ENCODE results near the gene FGD3.

FGD3 gene

GRCh38 chr9:93032545-93032944 lies 85.2 kb downstream of the FGD3 start:
- no peak for DNase-seq

GRCh38 chr9:93033531-93033930 lies 86.2 kb downstream of the FGD3 start:
- no peak for DNase-seq

DNA sequence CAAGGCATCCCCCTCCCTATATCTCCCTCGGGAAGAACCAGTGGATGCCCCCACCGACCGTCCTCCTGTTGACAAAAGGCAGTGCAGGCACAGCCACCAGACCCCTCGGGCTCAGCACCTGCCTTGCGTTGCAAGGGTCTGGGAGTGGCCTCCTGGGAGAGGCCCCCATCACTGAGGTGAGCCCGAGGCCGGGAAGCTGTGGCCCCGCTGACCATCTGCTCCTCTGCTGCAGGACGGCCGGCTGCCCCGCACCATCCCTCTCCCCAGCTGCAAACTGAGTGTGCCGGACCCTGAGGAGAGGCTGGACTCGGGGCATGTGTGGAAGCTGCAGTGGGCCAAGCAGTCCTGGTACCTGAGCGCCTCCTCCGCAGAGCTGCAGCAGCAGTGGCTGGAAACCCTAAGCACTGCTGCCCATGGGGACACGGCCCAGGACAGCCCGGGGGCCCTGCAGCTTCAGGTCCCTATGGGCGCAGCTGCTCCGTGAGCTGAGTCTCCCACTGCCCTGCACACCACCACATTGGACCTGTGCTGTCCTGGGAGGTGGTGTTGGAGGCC lies 87.9 kb downstream of the FGD3 start:
- no peak for DNase-seq

GRCh38 chr9:93035821-93036351 lies 88.6 kb downstream of the FGD3 start:
- no peak for DNase-seq

DNA sequence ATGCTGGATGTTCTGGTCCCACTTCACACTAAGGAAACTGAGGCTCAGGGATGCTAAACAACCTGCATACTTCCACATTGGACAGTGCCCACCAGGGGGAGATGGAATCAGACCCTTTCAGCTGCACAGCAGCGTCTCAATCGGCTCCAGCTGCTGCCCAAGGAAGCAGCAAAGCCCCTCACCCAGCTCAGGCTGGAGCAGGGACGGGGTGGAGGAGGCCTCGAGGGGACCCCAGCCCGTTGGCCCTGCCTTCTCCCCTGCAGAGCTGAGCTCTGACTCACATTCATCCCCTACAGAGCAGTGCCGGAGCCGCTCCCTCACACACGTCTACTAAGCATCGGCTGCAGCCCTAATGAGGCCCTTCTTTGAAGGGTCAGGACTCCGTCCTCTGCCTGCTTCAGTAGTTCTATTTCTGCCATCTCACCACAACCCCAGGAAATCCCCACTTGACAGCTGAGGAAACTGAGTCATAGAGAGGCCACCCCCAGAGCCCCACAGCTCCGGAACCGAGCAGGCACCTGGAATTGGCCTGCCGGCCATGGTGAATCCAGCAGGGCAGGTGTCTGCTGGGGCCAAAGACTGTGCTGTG lies 89.7 kb downstream of the FGD3 start:
- no peak for DNase-seq

DNA sequence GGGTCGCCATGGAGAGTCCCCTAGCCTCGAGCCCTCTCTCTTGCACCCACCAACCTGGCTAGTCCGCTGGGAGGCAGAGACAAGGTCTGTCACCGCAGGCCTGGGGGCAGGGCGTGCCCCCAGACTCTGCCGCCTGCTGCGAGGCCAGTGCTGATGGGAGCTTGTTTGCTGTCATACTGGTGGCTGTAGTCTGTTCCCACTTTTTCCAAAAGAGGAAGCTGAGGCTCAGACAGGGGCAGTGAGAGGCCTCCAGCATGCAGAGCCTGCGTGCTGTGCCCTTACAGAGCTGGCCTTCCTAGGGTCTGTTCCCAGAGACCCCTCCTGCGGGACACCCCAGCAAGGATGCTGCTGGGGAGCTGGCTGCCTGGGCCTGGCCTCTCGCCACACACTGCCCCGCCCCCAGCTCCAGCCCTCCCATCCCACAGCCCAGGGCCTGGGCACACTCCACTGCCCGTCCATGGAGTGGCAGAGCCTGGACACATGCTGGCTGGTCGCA lies 90.2 kb downstream of the FGD3 start:
- no peak for DNase-seq

- DNase-seq, result no peak
Measured at GRCh38 chr9:93038918-93039317, 91.6 kb downstream of the FGD3 start.

DNA sequence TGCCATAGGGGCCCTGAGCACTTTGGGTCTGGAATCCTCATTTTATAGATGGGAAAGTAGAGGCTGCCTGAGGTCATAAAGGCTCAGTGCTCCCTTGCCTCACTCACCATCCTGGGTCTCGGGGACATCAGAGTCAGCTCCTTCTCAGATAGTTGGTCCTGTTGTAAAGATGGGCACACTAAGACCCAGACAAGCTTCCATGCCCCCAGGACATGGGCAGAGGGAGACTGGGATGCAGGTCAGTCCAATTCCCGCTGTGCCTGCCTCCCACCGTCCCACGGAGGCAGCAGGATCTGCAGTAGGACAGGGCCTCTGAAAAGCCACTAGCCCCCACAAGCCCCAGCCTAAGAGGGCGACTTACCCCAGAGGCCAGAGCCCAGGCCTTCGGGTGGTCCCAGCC lies 92.1 kb downstream of the FGD3 start:
- no peak for DNase-seq

DNA sequence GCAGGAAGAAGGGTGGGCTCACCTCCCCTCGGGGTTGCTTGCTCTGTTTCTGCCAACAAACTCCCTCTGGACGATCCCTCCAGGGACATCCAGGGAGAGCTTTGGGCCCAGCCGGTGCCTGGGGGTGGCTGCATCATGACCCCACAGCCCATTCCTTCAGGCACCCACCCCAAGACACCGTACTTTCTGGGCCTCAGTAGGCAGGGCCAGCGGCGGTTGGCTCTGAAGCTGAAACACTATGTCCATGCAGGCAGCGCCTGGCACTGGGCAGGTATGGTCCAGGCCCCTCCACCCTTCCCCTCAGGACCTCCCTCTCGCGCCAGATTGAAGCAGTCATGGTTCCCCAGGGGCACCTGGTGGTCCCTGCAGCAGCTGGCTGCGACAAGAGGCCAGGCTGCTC lies 92.7 kb downstream of the FGD3 start:
- no peak for DNase-seq

DNA sequence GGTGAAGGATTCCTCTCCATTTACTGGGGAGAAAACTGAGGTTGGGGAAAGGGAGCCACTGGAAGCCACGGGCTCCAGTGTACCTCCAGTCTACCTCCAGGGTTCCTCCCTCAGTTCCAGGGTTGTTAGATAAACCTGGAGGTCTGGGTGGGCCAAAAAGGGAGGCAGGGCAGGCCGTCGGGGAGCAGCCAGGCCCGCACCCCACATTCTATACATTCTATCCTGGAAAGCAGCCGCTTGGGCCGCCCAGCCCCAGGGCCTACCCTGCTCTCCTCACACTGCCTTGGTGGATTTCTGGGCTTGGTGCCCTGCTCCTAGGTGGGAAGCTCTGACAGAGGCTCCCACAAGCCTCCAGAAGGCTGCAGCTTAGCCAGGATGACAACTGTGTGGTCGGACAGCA lies 93.1 kb downstream of the FGD3 start:
- DNase-seq, result no peak

DNA sequence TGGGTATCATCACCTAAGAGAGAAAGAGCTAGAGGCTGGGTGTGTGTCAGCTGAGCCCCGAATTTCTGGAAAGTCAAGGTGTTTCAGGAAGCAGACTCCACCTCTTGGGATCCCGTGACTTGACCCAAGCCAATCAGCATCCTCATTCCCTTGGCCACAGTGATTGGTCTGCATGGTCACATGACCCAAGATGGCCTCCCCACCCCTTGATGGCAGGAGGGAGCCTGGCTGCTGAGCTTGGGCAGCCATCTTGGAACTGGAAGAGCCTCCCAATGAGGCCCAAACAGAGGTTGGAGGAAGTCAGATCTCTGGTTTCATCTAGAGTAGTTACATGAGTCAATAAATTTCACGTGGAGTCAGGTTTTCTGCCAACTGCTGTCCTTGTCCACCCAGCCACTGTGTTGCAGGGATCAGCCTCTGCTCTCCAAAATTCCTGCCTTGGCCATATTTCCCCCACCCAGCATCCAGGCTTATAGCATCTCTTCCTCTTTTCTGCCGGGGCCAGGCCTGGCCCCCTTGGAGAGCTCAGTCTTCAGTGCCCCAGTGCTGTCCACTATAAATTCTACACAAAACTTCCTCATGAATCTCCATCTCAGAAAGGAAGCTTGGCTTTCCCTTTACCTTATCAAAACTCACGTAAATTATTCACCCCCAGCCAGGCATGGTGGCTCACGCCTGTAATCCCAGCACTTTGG lies 93.9 kb downstream of the FGD3 start:
- DNase-seq, result no peak

- DNase-seq, result no peak
Measured at GRCh38 chr9:93043122-93043521, 95.8 kb downstream of the FGD3 start.

- DNase-seq, result no peak
Measured at GRCh38 chr9:93045521-93045920, 98.2 kb downstream of the FGD3 start.

DNA sequence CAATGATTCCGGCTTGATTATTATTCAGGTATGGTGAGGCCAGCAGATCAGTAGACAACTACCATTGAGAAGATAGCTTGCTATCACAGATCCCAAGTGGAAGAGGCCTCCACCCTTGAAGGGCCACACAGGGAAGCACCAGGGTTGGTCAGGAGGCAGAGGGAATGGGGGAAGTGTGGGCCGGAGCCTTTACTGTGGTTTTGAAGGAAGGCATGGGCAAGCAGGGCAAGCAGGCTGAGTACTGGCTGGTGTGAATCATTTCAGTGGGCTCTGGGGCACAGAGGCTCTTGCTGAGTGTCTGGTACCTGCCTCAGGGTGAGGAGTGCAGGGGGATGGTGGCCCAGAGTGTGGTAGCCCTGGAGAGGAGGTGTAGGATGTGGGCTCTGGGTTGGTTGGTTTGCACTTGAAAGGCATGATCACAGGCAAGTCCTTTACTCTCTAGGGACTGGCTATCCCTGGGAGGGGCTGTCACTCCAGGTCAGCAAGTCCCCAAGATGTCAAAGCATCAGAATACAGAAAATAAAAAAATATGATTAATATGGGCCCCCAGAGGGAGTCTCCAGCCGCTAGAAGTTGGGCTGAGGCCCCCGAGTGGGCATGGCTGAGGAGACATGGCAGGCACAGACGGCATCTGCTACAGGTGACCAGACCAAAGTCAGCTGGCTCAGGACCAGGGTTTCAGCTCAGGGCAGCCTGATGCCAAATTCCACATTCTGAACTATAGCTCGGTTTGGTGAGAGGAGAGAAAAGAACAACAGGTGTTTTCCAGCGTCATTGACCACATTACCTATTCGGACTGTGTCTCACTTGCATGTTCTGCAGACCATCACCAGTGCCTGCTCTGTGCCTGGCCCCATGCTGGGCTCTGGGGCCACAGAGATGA lies 101.5 kb downstream of the FGD3 start:
- no peak for DNase-seq

DNA sequence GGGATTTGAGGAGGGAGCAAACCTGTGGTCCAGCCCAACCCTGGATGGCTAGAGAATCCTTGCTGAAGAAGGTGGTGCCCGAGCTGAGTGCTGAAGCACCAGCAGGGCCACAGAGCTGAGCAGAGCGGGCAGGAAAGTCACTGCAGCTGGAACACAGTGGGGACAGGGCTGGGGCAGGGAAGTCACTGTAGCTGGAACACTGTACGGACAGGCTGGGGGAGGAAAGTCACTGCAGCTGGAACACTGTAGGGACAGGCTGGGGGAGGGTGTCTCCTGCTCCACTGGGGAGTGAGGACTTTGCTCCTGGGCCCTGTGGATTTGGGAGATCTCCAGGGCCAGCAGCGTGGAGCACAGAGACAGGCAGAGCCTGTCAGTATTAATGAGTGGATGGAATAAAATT lies 102.2 kb downstream of the FGD3 start:
- no peak for DNase-seq

DNA sequence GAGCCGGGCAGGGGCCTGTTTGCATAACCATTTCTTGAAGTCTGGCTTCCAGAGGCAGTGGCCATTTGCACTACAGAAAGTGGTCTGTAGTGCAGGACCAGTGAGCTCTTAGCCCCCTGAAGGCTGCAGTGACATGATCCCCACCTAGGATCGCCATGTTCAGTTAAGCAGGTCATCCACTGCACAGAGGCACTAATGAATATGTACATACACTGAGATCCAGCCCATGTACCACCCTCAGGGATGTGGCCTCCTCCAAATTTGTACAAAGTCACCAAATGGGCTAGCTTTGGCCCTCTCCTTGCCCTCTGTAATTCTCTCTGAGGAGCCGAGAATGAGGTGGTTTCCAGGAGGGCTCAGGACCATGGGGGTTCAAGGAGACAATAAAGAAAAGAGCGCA lies 102.9 kb downstream of the FGD3 start:
- no peak for DNase-seq

DNA sequence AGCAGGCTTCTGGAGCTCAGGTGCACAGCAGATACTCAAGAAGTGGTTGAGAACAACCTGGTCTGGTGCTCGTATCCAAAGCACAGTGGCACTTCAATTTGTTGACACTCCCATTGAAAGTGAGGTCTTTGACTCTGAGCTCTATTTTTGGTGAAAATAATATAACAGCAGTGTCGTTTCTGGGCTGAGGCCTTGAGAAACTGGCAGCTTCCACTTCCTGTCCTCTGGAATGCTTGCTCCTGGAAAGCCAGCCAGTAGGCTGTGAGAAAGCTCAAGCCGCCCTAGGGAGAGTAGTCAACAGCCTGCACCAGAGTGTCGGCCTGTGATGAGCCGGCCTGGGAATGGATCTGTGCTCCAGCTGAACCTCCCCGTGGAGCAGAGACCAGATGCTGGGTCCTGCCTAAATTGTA lies 104.4 kb downstream of the FGD3 start:
- no peak for DNase-seq

- no peak for DNase-seq
Measured at GRCh38 chr9:93052791-93053540, 105.6 kb downstream of the FGD3 start.

DNA sequence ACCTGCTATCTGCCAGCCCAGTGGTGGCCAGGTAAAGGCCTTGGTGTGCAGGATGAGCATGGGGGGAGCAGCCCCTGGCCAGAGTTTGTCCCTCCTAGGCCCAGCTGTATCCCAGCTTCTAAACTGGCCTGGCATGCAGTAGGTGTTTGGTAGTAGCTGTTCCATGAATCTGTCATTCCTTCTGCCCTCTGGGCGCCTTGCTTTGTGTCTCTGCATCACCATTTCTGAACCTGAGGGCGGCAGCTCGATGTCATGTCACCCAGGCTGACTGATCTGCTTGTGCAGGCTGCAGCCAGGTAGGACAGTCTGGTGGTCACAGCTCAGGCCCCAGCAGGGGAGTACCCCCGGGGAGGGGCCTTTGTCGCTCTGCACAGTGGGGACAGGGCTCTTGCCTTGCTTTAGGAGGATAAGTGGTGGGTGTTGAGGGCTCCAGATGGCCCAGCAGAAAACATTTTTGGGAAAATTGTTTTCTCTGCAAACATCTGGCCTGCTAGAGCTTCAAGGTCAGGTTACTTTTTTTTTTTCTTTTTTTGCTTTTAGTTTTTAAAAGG lies 106.5 kb downstream of the FGD3 start:
- DNase-seq, result no peak

- no peak for DNase-seq
Measured at GRCh38 chr9:93054758-93055704, 107.7 kb downstream of the FGD3 start.
